Calu3 (cell line): ENCODE results near the gene BBX. TPM values are rescaled to one million over a fixed set of nuclear protein-coding genes. Genes with fewer than 3 reads are reported as not detected.

Experiments
- BruUV-seq: library from RNA; stranded (reverse); fragments of 400-500 nt; replicated peaks from 2 replicates; lab custom pipeline; 2021; lab: Mats Ljungman, UMichigan
- CTCF ChIA-PET: fragments of 300-600 bp; sonication (Branson Sonifier 250); formaldehyde crosslinking; loops from one replicate; lab custom pipeline; 2022; ENCODE audit warnings: antibody characterized with exemption; lab: Charles Lee
- DNase-seq: peaks from one replicate; pipeline ENCODE4 v3.0.0; 2022
- H3K27ac Mint-ChIP-seq: one replicate; pipeline ENCODE4 v1.8.0; 2022; ENCODE audit warnings: mixed read lengths; ENCODE audit not compliant: unreplicated experiment
- H3K27me3 Mint-ChIP-seq: one replicate; pipeline ENCODE4 v1.8.0; 2022; ENCODE audit warnings: mixed read lengths; ENCODE audit not compliant: unreplicated experiment
- H3K36me3 Mint-ChIP-seq: one replicate; pipeline ENCODE4 v1.8.0; 2022; ENCODE audit warnings: mild to moderate bottlenecking, moderate library complexity, mixed read lengths; ENCODE audit not compliant: insufficient read depth, unreplicated experiment
- H3K4me1 Mint-ChIP-seq: one replicate; pipeline ENCODE4 v1.8.0; 2022; ENCODE audit warnings: mild to moderate bottlenecking, low read depth, mixed read lengths; ENCODE audit not compliant: unreplicated experiment
- H3K4me3 Mint-ChIP-seq: one replicate; pipeline ENCODE4 v1.8.0; 2022; ENCODE audit warnings: mild to moderate bottlenecking, low read depth, moderate library complexity, mixed read lengths; ENCODE audit not compliant: unreplicated experiment
- H3K9me3 Mint-ChIP-seq: one replicate; pipeline ENCODE4 v1.8.0; 2022; ENCODE audit warnings: low read depth, mixed read lengths; ENCODE audit not compliant: unreplicated experiment
- CTCF ChIP-seq: fragments of 200-600 bp; IDR thresholded peaks from one replicate; pipeline ENCODE4 v1.8.0; 2022; ENCODE audit warnings: antibody characterized with exemption; ENCODE audit not compliant: unreplicated experiment
- intact Hi-C: fragments of 100-400 bp; cut with micrococcal nuclease; formaldehyde crosslinking; loops from one replicate; pipeline ENCODE4 v1.10.0; 2022; ENCODE audit not compliant: unreplicated experiment
- total RNA-seq: library from RNA; stranded (reverse); gene quantifications from 2 replicates; pipeline ENCODE4 v1.2.3, GENCODE V29; 2022

BBX gene
- total RNA-seq, 1 experiment from 2014 or later, result 66.9 TPM

- Mint-ChIP-seq H3K9me3 (no peaks in the 10 kb centered on the region), H3K27ac (no peak overlapping the region), H3K36me3 (no peaks in the 10 kb centered on the region), H3K4me1 (peaks cover 11% of the 10 kb centered on the region), H3K4me3 (no peak overlapping the region), H3K27me3 (no peaks in the 10 kb centered on the region)
- no peak for DNase-seq
- intact Hi-C loops, result no loop called here
- no TSS peak for BruUV-seq
- CTCF ChIA-PET, result no interaction called here
- TF ChIP-seq CTCF, result no peak
These were observed 275.6 kb downstream of the BBX start for GRCh38 chr3:107798381-107798780.

- H3K4me3 Mint-ChIP-seq, result no peak overlapping the region
- DNase-seq, result no peak
- CTCF ChIA-PET, result no interaction called here
These were observed 277.9 kb downstream of the BBX start for GRCh38 chr3:107800710-107801109.

GRCh38 chr3:107803170-107803569 lies 280.4 kb downstream of the BBX start:
- TF ChIP-seq CTCF, result no peak
- Mint-ChIP-seq H3K27me3 (no peaks in the 10 kb centered on the region), H3K4me1 (no peaks in the 10 kb centered on the region), H3K4me3 (no peak overlapping the region), H3K9me3 (no peaks in the 10 kb centered on the region), H3K27ac (no peak overlapping the region), H3K36me3 (no peaks in the 10 kb centered on the region)
- BruUV-seq, result no TSS peak
- CTCF ChIA-PET, result no interaction called here
- no peak for DNase-seq
- intact Hi-C loops, result no loop called here

More at GRCh38 chr3:107800710-107801109, 277.9 kb downstream of the BBX start:
- Mint-ChIP-seq H3K4me1 (peaks cover 11% of the 10 kb centered on the region), H3K9me3 (no peaks in the 10 kb centered on the region), H3K27ac (no peak overlapping the region), H3K27me3 (no peaks in the 10 kb centered on the region), H3K36me3 (no peaks in the 10 kb centered on the region)
- BruUV-seq, result no TSS peak
- intact Hi-C loops, result no loop called here
- TF ChIP-seq CTCF, result no peak

- intact Hi-C loops, result no loop called here
- no peak for DNase-seq
- peaks cover 6% of the 10 kb centered on the region for H3K36me3 Mint-ChIP-seq
- peaks cover 11% of the 10 kb centered on the region for H3K4me1 Mint-ChIP-seq
- H3K27me3 Mint-ChIP-seq, result no peaks in the 10 kb centered on the region
- H3K27ac Mint-ChIP-seq, result no peak overlapping the region
- BruUV-seq, result no TSS peak
- no peak overlapping the region for H3K4me3 Mint-ChIP-seq
- TF ChIP-seq CTCF, result no peak
- no peaks in the 10 kb centered on the region for H3K9me3 Mint-ChIP-seq
- CTCF ChIA-PET, result no interaction called here
These were observed 283.3 kb downstream of the BBX start for GRCh38 chr3:107806021-107806420.

GRCh38 chr3:107806536-107806935 lies 283.8 kb downstream of the BBX start:
- CTCF ChIA-PET, result no interaction called here
- no peak for DNase-seq
- BruUV-seq, result no TSS peak
- Mint-ChIP-seq H3K9me3 (no peaks in the 10 kb centered on the region), H3K27me3 (no peaks in the 10 kb centered on the region), H3K27ac (no peak overlapping the region), H3K36me3 (peaks cover 6% of the 10 kb centered on the region), H3K4me1 (peaks cover 11% of the 10 kb centered on the region), H3K4me3 (no peak overlapping the region)
- no peak for TF ChIP-seq CTCF
- intact Hi-C loops, result no loop called here
